Uterus (tissue), 2 donors: ENCODE measurements around the gene HAUS8.

Source experiments
- POLR2A ChIP-seq, 2 donors: fragments of 450-650 bp; IDR thresholded peaks; one replicate each; pipeline ENCODE4 v1.6.1; 2016; ENCODE audit warnings: antibody characterized with exemption in 2 of 2, mild to moderate bottlenecking in 1 of 2, moderate library complexity in 1 of 2
- TF ChIP-seq, protein P1 (sequence below), 4 experiments: fragments of 200-600 bp in 2 of 4; fragments of 450-650 bp in 2 of 4; sonication (generic) in 2 of 4; IDR thresholded peaks; one replicate each; pipeline ENCODE4 v1.5.1; 2016 to 2019; ENCODE audit warnings: antibody characterized with exemption in 4 of 4, mild to moderate bottlenecking in 2 of 4, moderate library complexity in 1 of 4

DNA sequence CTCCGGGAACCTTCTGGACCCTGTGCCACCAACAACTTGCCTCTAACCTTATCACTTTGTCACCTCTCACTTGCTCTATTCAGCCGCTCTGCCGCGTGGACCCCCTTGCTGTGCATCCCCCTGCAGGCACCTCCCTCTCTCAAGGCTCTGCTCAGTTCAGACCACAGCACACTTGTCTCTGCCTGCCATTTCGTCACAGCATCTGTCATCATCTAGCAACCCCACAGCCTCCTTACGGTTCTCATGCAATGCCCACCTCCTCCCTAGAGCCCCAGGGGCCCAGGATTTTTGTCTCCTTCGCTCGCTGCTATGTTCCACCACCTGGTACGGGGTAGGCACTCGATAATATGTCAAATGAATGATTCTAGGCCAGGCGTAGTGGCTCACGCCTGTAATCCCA is 4.8 kb downstream of the HAUS8 start:
- TF ChIP-seq, protein P1, sequence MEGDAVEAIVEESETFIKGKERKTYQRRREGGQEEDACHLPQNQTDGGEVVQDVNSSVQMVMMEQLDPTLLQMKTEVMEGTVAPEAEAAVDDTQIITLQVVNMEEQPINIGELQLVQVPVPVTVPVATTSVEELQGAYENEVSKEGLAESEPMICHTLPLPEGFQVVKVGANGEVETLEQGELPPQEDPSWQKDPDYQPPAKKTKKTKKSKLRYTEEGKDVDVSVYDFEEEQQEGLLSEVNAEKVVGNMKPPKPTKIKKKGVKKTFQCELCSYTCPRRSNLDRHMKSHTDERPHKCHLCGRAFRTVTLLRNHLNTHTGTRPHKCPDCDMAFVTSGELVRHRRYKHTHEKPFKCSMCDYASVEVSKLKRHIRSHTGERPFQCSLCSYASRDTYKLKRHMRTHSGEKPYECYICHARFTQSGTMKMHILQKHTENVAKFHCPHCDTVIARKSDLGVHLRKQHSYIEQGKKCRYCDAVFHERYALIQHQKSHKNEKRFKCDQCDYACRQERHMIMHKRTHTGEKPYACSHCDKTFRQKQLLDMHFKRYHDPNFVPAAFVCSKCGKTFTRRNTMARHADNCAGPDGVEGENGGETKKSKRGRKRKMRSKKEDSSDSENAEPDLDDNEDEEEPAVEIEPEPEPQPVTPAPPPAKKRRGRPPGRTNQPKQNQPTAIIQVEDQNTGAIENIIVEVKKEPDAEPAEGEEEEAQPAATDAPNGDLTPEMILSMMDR (IDR thresholded peaks at IDR 0.05), result no peak
- TF ChIP-seq POLR2A (IDR thresholded peaks at IDR 0.05), result no peak
